Inflammatory macrophage treated with lipopolysaccharide for 4 hours (primary cell): ENCODE results near the gene CDC42BPB.
A peak's percentile ranks its signal among the peaks of the same experiment; 100 is the strongest.
"Not testable (repeated sequence)": the region's sequence is repeated elsewhere in the genome, so short reads cannot be mapped to it uniquely, and the experiment has no call there.

Experiments
- DNase-seq: peaks from one replicate; pipeline ENCODE4 v3.0.0-alpha.2; 2020

The CDC42BPB gene

DNA sequence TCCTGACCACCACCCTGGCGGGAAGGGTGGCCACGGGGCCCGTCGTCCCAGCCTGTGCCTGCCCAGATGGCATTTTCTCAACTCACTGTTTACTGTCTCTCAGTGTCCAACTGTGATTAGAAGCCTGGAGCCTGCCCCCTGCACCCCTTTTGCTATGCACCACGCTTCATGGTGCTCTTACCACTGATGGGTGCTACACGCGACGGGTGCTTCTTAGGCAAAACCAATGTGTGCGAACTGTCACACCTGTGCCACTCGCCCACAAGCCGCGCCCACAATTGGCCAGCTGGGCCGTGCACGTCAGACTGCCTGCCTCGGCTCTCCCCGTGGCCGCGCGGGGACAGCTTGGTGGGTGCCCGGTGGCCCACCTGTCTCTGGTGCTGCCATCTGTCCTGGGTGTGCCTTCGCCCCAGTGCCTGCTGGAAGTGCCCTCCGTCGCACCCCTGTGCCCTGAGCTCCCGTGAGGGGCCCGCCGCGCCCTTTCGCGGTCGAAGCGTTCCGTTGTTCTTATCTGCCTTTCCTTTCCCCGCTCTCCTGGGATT, 150.0 kb downstream of the CDC42BPB start:
- no peak for DNase-seq

DNA sequence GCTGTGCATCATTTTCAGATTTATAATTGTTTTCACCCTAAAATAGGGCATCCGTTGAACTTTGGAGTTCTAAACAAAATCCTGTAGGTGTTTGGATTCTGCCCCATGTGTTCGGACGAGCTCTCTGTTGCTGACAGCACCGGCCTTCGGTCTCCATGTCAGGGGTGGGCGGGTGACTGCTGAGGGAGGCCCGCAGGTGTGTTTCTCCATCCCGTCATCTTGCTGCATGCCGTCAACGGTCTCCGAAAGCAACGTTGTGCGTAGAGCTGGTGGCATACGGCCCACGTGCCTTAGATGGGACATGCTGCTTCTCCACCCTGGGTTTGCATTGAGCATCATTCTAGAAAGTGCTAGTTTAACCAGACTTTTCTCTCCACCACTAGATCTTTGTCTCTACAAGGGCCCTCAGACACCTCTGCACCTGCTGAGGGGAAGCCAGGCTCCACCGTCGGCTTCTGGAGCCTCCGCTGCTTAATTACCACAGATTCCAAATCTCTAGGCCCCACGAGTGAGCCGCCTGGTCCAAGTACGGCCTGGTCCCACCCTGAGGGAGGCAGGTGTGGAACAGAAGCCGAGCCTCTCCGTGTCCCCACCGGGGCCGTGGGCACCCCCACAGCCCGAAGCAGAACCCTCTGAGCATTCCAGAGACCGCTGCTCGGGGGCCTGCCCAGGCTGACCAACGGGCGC, 150.6 kb downstream of the CDC42BPB start:
- DNase-seq = no peak

DNA sequence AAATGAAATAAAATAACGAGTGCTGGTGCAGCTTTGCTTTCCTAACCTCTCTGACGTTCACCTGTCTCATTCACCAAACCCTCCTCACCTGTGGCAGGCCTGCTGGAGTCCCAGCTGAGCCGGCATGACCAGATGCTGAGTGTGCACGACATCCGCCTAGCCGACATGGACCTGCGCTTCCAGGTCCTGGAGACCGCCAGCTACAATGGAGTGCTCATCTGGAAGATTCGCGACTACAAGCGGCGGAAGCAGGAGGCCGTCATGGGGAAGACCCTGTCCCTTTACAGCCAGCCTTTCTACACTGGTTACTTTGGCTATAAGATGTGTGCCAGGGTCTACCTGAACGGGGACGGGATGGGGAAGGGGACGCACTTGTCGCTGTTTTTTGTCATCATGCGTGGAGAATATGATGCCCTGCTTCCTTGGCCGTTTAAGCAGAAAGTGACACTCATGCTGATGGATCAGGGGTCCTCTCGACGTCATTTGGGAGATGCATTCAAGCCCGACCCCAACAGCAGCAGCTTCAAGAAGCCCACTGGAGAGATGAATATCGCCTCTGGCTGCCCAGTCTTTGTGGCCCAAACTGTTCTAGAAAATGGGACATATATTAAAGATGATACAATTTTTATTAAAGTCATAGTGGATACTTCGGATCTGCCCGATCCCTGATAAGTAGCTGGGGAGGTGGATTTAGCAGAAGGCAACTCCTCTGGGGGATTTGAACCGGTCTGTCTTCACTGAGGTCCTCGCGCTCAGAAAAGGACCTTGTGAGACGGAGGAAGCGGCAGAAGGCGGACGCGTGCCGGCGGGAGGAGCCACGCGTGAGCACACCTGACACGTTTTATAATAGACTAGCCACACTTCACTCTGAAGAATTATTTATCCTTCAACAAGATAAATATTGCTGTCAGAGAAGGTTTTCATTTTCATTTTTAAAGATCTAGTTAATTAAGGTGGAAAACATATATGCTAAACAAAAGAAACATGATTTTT, 151.9 kb downstream of the CDC42BPB start:
- DNase-seq = no peak

DNA sequence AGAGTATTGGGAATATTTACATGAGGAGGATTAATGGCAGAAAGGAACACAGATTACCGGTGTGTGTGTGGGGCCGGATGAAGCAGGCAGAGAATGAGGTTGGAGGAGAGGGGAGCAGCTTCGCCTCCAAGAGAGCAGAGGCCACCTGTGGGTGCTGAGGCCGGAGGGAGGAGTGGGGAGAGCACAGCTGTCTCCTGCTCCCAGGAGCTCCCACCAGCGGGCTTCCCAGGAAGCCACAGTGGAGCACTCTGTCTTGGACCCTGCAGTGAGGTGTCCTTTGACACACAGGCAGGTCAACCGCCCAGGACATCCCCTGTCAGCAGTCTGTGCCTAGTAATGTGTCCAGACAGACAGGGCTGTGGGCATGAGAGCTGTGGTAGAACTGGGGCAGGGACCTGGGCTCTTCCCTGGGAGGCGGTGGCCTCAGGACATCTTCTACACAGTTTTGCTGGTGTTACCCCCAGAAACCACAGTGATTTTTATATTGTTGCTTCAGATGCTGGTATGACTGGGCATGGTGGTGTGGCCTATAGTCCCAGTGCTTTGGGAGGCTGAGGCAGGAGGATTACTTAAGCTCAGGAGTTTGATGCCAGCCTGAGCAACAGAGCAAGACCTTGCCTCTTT, 153.3 kb downstream of the CDC42BPB start:
- no peak for DNase-seq

DNA sequence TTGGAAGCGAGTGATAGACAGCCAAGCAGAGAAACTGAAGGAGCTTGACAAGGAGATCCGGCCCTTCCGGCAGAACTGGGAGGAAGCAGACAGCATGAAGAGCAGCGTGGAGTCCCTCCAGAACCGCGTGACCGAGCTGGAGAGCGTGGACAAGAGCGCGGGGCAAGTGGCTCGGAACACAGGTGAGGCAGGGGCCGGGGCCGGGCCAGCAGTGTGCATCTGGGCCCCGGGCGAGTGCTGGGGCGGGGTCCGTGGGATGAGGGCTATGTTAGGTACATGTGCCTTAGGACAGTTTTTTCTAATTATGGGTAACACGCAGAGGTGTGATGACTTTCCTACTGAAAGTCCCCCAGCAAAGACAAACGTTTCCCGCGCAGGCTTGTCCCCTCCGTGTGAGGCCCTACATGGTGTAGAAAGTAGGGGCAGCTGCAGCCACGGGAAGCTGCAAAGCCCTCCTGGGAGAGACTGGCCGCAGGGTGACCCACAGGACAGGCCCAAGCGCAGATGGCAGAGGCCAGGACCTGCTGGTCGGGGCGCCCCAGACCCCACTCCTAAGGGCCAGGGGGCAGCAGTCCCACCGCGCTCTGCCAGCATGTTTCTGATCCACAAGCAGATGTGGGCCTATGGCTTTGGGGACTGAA, 154.0 kb downstream of the CDC42BPB start:
- DNase-seq = no peak

DNA sequence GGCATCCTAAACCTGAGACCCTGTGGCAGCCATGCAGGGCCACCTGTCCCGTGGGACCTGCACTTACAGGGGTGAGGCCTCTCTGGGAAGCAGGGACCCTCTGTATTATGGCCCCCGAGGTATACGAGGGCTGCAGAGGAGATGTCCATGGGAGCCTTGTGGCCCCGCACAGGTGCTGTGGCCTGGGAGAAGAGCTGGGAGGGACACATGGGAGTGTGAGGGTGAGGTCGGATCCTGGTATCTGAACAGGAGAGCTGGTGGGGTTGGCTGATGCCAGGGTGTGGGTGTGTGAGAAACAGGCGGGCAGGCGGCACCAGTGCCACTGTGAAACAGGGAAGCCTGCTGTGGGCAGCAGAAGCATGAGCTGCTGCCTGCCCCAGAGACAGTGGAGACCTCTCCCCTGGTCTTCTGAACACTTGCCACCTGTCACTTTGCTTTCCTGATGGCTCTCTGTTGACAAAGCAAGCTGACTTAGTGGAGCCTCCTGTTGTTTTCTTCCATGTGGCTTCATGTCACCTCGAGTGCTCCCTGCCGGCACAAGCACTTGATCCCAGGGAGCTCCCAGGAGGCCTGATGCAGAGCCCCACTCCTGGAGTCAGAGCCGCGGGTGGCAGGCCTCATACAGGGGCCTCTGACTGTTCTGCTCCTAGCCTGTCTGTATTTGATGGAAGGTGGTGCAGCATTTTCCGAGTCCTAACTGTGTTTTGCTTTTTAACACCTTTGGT, 154.7 kb downstream of the CDC42BPB start:
- DNase-seq = no peak

DNA sequence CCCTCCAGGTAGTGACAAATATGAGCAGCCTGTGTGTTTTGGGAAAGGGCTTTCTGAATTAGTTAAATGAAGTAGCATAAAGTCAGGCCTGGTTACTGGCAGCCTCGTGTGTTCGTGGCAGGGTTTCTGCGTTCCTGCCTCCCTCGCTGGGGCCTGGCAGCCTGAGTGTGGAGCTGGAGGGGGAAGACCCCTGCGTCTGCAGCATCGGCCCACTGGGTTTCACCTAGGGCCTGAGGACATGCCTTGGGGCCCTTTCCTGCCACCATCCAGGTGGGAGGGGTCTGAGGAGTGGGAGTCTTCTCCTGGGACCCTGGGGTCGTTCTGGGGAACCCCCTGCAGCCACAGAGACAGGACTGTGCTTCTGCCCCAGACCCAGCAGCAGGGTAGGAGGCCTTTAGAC, 155.3 kb downstream of the CDC42BPB start:
- DNase-seq = no peak

DNA sequence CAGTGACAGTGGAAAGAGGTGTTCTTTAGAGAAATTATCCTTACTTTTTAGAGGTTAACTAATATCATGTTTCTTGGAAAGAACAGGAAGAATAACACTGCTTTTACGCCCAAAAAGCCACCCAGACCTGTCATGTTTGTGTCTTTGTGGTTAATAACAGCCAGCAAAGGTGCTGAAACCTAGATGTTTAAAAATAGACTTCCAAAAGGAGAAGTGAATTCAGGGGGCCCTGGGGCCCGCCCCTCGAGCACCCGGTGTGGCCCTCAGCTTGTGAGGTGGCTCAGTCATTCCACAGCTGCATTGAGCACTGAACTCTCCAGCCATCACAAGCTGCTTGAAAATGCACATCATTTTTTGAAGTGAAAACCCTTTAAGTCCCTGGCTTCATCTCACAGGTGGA, 155.7 kb downstream of the CDC42BPB start:
- no peak for DNase-seq

DNA sequence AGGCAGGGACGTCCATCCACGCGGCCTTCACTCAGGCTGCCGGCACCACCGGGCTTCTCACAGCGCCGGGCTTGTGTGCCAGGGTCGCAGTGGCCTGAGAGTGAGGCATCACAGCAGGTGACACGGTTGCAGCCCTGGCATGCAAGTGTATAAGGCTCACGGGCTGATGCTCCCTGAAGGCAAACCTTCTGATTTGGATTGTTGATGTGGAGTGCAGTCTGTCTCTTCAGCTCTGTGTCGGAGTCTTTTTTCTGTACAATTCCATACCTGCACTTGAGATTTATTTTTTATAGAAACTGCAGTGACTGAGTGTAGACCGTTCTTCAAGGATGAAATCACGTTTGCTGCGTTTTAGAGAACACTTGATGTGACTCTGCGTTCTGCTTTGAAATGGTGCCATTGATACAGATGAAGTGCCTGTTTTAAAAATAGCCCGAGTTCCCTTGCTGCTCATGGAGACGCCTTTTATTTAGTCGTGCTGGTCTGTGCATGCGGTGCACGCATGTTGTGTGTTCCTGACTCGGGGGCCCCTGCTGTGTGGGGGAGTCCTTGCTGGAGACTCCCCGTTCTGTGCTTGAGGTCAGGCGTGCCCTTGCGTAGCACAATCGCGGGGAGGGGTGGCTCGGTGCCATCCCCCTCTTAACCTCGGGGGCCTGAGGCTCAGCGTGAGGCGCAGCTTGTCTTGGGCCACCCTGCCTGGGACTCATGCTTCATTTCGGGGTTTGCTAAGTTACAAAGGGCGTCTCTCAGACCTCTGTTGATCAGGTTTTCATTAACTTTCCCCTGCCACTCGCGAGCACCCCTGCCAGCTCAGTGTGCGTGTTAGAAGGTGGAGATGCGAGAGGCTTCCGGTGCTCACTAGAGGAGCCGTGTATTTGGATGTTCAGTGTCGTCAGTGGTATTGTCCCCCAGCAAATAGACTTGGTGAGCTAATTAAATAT, 156.4 kb downstream of the CDC42BPB start:
- no peak for DNase-seq

DNA sequence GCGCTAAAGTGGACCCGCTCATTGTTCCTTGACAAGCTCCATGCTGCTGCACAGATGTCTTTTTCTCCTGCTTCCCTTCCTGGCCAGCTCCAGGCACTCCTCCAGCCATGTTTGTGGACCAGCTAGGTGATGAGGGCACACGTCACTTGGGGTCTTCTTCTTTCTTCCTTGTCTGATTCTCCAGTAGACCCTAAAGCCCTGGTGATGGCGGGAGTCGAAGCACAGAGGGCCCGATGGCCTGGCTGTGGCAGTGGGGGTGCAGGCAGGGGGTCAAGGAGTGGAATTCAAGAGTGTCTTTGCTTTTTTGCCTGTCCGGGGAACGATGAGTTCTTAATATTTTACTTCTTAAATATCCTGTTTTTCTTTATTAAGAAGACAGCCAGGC, 157.8 kb downstream of the CDC42BPB start:
- no peak for DNase-seq

DNA sequence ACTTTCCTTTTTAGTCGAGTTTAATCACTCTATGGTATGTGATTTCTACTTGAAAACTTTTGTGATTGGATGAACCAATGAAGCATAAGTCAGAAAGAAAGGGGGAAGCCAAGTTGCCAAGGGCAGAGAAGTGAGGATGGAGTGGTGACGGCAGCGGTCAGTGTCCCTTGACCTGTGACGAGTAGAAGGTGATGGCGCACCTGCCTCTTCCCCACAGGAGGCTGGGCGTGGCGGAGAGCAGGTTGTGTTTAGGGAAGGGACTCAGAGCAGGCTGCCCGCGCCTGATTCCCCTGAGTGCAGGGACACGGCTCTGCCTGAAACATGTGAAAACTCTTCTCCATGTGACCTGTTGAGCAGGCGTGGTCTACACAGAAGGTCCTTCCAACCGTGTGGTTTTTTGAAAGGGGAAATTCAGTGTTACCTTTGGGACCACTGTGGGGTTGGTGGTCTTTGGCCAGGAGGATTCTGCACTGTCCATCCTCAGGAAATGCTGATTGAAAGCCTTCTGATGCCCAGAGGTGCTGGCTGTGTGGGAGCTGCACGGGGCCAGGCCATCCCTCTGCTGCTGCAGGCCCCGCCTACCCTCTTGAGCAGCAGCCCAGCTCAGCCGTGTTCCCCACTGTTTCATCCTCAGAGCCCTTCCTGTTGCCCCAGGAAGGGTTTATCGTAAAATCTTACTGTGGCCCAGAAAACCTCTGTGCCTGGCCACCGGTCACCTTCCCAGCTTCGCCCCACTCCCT, 158.4 kb downstream of the CDC42BPB start:
- no peak for DNase-seq

DNA sequence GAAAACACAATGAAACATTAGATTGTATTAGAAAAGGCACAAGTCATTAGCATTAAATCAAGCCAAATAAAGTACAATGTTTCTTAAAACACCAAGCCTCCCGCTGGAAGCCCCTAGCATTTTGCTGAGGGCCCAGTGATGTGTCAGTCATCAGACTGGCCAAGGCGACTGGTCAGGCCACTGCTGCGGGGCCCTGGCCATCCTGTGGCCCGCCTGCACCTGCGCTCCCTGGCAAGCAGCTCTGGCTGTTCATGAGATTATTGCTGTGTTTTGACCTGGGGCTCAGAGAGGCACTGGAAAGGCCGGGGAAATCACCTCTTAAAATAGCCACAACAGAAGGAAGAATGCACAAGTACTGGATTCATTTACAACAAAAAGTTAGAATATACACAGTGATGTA, 159.1 kb downstream of the CDC42BPB start:
- no peak for DNase-seq

DNA sequence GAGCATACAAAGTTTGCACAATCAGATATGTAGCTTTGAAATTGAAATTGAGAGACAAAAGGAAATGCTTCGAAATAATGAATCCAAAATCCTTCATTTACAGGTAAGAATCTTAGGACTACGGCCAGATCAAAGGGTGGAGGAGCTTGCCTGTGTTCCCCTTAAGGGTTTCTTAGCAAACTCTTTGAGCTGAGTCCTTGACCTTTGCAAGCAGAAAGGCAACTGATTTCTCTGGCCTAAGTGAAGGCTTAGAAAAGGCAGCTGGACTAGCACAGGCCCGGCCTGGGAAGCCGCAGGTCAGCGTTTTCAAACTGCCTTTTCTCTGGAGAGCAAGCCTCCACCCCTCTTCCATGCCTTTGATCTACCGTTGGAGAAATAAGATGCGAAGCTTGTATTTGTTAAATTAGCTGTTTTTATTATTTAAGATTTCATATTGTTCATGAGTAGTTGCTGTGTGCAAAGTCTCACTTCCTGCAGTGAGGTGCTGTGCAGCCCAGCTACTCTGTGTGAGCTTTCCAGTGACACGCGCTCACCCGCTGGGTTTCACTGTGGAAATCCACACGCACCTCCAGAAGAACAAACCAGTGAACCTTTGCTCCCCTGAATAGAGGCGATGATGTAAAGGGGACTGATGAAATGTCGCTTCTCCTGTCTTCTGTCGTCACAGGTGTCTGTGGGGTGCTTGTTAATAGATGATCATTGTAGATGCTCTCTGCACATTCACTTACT, 159.9 kb downstream of the CDC42BPB start:
- no peak for DNase-seq

DNA sequence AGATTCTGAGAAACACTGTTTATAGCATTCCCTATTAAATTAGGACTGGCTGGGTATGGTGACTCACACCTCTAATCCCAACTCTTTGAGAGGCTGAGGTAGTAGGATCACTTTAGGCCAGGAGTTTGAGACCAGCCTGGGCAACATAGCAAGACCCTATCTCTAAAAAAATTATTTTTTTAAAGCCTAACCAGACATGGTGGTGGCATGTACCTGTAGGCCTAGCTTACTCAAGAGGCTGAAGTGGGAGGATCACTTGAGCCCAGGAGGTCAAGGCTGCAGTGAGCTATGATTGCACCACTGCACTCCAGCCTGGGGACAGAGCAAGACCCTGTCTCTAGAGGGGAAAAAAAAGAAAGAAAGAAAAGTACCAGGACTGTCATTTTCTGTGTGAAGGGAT, 160.6 kb downstream of the CDC42BPB start:
- not testable (repeated sequence) for DNase-seq

DNA sequence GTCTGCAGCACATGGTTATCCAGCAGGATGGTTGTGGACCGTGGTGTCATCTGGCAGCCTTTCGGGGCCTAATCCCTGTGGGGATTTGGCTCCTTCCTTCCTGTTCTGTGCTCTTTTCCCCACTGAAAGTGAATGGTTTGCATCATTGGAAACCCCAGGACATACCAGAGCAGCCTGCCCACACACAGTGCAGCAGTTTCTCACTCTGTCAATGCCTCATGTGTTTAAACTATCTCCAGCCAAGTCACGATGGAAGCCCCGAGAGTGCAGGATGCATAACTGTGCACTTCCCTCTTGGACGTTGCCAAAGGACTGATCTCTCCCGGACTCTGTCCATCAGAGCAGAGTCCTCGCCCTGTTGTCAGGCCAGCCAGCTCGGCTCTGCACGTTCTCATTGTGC, 163.9 kb downstream of the CDC42BPB start:
- DNase-seq = peak; percentile 59

DNA sequence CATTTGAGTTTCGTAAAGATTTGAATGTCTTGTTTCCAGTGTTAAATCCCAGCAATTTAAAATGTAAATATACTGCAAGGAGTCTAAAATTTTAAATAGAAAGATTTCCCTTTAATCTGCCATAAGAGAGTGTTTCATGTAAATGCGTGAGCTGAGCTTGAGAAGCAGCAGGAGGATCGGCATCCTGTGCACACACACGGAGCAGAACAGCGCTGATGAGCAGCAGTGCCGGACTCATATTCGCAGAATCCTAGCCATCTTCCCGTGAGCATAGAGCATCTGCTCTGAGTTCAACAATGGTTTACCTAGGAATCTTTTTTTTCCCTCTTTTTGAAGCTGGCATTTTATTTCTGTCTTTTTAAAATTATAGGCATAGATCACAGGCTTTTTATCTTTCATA, 164.7 kb downstream of the CDC42BPB start:
- no peak for DNase-seq

DNA sequence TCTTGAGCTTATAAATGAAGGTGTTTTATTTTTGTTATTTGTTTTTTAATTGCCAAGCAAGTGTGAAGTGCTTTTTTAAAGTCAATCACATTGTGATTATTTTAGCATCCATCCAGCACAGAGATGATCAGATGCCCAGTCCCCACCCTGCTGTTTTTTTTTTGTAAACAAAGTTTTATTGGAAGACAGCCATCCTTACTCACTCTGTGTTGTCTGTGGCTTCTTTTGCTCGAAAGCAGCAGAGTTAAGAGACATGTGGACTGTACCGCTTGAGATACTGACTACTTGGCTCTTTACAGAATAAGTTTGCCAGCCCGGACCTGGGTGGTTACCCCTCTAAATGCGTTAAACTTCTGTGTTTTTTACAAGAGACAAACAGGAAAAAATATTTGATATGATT, 165.8 kb downstream of the CDC42BPB start:
- no peak for DNase-seq

DNA sequence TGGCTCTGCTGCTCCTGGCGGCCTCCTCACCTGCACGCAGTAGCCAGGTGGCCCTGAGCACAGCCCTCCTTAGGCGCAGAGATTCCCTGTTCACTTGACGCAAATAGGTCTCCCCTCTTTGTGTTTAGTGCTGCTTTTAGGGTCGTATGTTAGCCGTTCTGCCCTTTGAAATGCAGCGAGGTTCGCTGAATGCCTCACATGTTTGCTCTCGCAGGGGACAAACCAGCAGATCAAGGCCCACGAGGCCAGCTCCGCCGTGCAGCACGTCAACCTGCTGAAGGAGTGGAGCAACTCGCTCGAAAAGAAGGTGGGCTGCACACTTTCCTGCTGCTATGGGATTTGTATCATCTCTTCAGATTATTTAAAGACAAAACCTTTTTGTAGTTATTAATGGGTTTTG, 166.2 kb downstream of the CDC42BPB start:
- no peak for DNase-seq

DNA sequence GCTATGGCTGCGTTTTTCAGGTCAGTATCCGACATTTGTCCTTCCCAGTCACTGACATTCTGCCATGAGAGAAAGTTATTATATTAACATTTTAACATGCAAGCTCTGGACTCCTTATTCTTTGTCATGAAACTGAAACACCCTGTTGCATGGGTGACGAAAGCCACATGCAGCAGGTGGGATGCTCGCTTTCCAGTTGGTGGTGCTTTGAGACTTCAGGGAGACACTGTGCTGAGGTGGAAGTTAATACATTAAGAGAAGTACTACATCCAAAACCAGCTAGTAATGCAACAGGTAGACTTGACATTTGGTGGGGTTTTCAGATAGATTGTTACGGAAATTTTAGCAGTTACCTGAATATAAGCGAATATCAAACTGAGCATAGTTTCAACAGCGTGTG, 167.7 kb downstream of the CDC42BPB start:
- DNase-seq = no peak

DNA sequence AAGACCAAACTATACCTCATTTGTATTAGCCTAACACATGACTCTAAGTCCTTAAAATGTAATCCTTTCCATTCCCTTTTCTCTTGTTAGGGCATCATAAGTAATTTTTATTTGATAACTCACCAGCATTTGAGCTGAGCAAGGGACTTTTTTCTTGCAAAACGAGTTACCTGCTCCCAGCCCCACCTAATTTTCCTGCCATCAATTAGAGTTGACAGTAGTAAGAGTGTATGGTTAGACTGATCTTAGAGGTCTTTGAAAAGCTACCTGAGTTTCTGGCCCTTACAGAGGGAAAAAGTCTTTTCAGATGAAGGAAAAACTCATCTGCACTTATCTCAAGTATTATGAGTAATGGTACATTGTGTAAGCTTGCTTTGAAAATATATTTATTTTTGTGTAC, 168.6 kb downstream of the CDC42BPB start:
- DNase-seq = no peak
